ENCODE measurements around the gene TSPAN33. TPM values are rescaled to one million over a fixed set of nuclear protein-coding genes. Genes with fewer than 3 reads are reported as not detected.
A peak's percentile ranks its signal among the peaks of the same experiment; 100 is the strongest.

TSPAN33 gene, protein sequence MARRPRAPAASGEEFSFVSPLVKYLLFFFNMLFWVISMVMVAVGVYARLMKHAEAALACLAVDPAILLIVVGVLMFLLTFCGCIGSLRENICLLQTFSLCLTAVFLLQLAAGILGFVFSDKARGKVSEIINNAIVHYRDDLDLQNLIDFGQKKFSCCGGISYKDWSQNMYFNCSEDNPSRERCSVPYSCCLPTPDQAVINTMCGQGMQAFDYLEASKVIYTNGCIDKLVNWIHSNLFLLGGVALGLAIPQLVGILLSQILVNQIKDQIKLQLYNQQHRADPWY
- 10 to 100 TPM in 1 of 4 donors, 1 to 10 TPM in 3; 5.0 to 11.4 (median 7.5) TPM for total RNA-seq

DNA sequence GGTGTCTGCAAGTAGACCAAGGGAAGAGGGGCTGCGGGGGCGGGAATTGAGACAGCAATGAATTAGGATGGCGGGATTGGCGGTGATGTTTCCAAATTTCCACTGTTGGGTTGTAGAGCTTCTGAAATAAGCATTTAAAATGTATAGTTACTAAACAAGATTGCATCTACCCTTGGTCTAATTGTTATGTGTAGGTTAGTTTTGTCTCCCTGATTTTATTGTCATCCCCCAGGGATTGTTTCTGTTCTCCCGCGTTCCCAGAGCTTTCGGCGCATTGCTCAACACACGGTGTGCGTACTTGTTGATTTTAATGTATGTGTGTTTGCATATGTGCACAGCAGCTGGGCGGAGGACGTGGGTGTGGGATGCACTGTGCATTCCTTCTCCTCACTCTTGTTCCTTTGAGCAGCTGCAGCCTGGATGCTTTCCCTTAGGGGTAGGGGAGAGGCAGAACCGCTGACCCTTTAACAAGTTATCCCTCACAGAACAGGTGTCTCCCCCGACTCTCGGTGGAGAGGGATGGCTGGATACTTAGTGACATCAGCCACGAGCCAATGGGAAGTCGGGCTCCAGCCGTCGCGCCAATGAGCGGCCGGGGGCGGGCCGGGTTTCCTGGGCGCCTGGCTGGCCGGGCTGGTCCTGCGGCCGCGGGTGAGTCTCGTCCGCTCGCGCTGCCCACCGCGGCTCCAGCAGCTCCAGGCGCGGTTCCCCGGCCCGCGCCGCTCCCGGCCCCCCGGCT is at the start of gene TSPAN33:
Gene TSPAN33, plus strand, starts transcription at position 613 of the 739 bp plus-strand sequence. CDS start 274 bp downstream, outside the sequence.
- H3K27ac ChIP-seq (replicated peaks in 1 of 4): no peak within 1 kb of the TSS
- peak within 1 kb of the TSS; percentile 51 to 69 (median 63) for H3K4me3 ChIP-seq
- no peak for TF ChIP-seq POLR2AphosphoS5 (IDR thresholded peaks at IDR 0.05)
- TF ChIP-seq, protein P1, sequence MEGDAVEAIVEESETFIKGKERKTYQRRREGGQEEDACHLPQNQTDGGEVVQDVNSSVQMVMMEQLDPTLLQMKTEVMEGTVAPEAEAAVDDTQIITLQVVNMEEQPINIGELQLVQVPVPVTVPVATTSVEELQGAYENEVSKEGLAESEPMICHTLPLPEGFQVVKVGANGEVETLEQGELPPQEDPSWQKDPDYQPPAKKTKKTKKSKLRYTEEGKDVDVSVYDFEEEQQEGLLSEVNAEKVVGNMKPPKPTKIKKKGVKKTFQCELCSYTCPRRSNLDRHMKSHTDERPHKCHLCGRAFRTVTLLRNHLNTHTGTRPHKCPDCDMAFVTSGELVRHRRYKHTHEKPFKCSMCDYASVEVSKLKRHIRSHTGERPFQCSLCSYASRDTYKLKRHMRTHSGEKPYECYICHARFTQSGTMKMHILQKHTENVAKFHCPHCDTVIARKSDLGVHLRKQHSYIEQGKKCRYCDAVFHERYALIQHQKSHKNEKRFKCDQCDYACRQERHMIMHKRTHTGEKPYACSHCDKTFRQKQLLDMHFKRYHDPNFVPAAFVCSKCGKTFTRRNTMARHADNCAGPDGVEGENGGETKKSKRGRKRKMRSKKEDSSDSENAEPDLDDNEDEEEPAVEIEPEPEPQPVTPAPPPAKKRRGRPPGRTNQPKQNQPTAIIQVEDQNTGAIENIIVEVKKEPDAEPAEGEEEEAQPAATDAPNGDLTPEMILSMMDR (IDR thresholded peaks at IDR 0.05): no peak
- TF ChIP-seq EP300 (IDR thresholded peaks at IDR 0.05): no peak
- no peak for TF ChIP-seq POLR2A (IDR thresholded peaks at IDR 0.05; ENCODE audit: low read depth)
- intact Hi-C loops (cut with DNase I): no loop called here
- H3K36me3 ChIP-seq: no peaks in the 10 kb centered on the region
- peaks cover 0 to 20% (median 3%) of the 10 kb centered on the region in 4 donors for H3K27me3 ChIP-seq
- WGBS: 1% methylated on average over 18 of the region's 43 CpGs
- peaks cover 11 to 24% (median 20%) of the 10 kb centered on the region in 4 donors for H3K4me1 ChIP-seq
- peak; percentile 96 for DNase-seq (ENCODE audit: extremely low spot score)
- H3K9me3 ChIP-seq: no peaks in the 10 kb centered on the region

DNA sequence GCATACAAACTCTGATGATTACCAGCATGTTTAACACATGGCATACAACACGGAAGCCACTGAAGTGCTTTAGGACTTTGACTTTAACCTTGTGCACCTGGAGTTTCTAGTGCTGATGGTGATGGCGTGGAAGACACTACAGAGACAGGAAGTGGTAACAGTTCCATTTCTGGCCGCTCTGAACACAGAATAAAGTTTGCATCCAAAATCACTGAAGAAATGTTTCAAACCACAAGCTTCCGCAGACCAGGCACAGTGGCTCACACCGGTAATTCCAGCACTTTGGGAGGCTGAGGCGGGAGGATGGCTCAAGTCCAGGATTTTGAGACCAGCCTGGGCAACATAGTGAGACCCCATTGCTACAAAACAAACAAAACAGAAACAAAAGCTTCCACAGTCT is 49.2 kb upstream of the TSPAN33 start:
- TF ChIP-seq POLR2AphosphoS5 (IDR thresholded peaks at IDR 0.05) (no peak), POLR2A (IDR thresholded peaks at IDR 0.05; ENCODE audit: low read depth) (no peak), EP300 (IDR thresholded peaks at IDR 0.05) (no peak)
- TF ChIP-seq, protein P1 (IDR thresholded peaks at IDR 0.05): no peak
- no peak for DNase-seq (ENCODE audit: extremely low spot score)
- no peak overlapping the region for H3K27ac ChIP-seq (replicated peaks in 1 of 4)
- H3K27me3 ChIP-seq: no peaks in the 10 kb centered on the region
- H3K4me1 ChIP-seq: peaks cover 0 to 6% (median 3%) of the 10 kb centered on the region in 4 donors
- H3K4me3 ChIP-seq: no peak overlapping the region
- intact Hi-C loops (cut with DNase I): no loop called here
- 66% methylated on average over 6 of the region's 6 CpGs for WGBS
- no peaks in the 10 kb centered on the region for H3K36me3 ChIP-seq
- no peaks in the 10 kb centered on the region for H3K9me3 ChIP-seq

DNA sequence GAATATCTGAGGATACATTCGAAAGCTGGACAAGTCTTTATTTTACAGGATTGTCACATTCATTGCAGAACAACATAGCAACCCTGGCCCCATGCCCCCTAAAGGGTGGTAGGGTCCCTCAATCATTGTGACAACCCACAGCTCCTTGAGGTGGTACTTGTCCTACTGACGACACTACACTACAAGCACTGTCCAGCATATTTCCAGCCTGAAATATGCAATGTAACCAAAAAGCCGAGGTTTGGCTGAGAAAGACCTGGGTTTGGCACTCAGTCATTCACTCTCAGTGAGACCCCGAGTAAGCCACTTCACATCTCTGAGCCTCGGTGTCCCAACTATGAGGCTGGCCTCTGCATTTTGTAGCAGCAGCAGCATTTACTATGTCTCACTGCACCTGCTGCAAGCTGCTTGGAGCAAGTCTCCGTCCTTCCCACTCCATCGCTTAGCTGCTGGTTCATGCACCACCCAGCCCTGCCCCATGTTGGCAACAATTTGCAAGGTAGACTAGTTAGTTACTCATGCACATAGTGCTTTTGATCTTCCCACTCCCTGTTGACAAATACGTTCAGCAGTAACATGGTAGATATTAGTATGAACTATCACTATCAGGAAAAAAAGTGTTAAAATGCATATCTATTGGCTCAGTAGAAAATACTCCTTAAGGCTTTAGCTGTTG is 46.0 kb upstream of the TSPAN33 start:
- Histone ChIP-seq H3K36me3 (no peaks in the 10 kb centered on the region), H3K9me3 (no peaks in the 10 kb centered on the region), H3K4me1 (no peaks in the 10 kb centered on the region), H3K27ac (replicated peaks in 1 of 4) (no peak overlapping the region), H3K4me3 (no peak overlapping the region), H3K27me3 (no peaks in the 10 kb centered on the region)
- DNase-seq (ENCODE audit: extremely low spot score): no peak
- no peak for TF ChIP-seq POLR2AphosphoS5 (IDR thresholded peaks at IDR 0.05)
- TF ChIP-seq, protein P1 (IDR thresholded peaks at IDR 0.05): no peak
- no peak for TF ChIP-seq POLR2A (IDR thresholded peaks at IDR 0.05; ENCODE audit: low read depth)
- TF ChIP-seq EP300 (IDR thresholded peaks at IDR 0.05): no peak
- 79% methylated on average over 6 of the region's 8 CpGs for WGBS
- intact Hi-C loops (cut with DNase I): no loop called here

DNA sequence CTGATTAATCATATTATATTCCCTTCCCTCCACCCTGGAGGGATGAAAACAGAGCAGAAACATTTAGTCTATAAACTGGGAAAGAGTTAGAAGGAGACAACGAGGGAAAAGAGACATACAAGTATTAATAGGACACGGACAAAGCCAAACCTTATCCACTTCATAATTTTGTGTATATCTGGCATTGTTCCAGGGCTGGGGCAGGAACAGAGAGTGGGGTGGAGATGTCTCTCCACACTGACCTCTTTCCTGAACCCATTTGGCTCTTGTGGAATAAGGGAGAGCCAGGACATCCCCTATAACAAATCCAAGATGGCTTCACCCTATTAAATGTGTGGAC is 43.7 kb upstream of the TSPAN33 start:
- no peak for DNase-seq (ENCODE audit: extremely low spot score)
- no peaks in the 10 kb centered on the region for H3K9me3 ChIP-seq
- TF ChIP-seq POLR2AphosphoS5 (IDR thresholded peaks at IDR 0.05) (no peak), EP300 (IDR thresholded peaks at IDR 0.05) (no peak), POLR2A (IDR thresholded peaks at IDR 0.05; ENCODE audit: low read depth) (no peak)
- TF ChIP-seq, protein P1 (IDR thresholded peaks at IDR 0.05): no peak
- no peak overlapping the region for H3K27ac ChIP-seq (replicated peaks in 1 of 4)
- 41% methylated on average over 2 of the region's 2 CpGs for WGBS
- no peaks in the 10 kb centered on the region for H3K4me1 ChIP-seq
- intact Hi-C loops (cut with DNase I): no loop called here
- H3K4me3 ChIP-seq: no peak overlapping the region
- H3K27me3 ChIP-seq: no peaks in the 10 kb centered on the region
- no peaks in the 10 kb centered on the region for H3K36me3 ChIP-seq
